ENCODE measurements around the gene TBL1XR1. TPM values are rescaled to one million over a fixed set of nuclear protein-coding genes. Genes with fewer than 3 reads are reported as not detected.

TBL1XR1 gene
- total RNA-seq, 1 experiment from 2014 or later: 175 TPM

DNA sequence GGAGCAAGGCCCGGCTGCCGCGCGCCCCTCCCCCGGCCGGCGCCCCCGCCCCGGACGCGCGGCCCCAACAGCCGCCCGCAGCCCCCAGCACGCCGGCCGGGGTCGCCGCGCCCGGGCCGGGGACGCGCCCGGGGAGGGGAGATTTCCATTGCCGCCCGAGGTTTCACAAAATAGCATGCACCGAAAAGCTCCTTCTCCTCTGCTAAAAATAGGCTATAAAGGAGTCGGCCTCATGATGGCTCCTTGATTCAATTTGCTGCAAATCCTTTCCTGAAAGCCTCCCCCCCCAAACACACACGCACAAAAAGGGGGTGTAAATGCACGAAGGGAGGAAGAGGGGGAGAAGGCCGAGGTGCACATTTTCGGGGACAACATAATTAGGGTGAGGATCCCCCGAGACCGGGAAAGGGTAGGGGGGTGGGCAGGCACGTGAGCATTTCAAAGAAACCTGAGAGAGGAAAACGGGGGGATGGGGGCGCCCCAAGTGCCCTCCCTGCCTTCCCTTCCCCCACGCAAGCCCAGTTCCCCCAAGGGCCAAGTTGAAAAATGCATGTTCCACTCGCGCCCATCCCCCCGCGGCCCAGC is 734 bp downstream of the TBL1XR1 start:
- no peaks in the 10 kb centered on the region for H3K27me3 Mint-ChIP-seq (ENCODE audit: low read depth)

More for the DNA sequence above, 734 bp downstream of the TBL1XR1 start:
- no peaks in the 10 kb centered on the region; a peak in 2 of 5 replicates for H3K9me3 Mint-ChIP-seq
- no peak for TF ChIP-seq CTCF (conservative IDR thresholded peaks at IDR 0.05)
- peak overlapping the region; percentile 98 for H2BK5ac ChIP-seq (ENCODE audit: insufficient read length, low read length)
- H3K79me2 ChIP-seq (ENCODE audit: insufficient read depth, low read length): peaks cover 46% of the 10 kb centered on the region; the same call in 1 of the 2 replicates
- H3K27ac ChIP-seq (ENCODE audit: insufficient read length, low read depth, low read length): peak overlapping the region; percentile 99
- H3K4me3 Mint-ChIP-seq: peak overlapping the region; percentile 97 to 98
- H2BK120ac ChIP-seq (ENCODE audit: low read depth, low read length, poor library complexity, severe bottlenecking): peak overlapping the region; percentile 100
- peak overlapping the region; percentile 99 for H4K5ac ChIP-seq (ENCODE audit: insufficient read length, low read depth, low read length)
- no peaks in the 10 kb centered on the region for H3K27me3 ChIP-seq (ENCODE audit: insufficient read depth, low read length)
- no peak overlapping the region for H2BK15ac ChIP-seq (ENCODE audit: low read depth, low read length)
- H2AK5ac ChIP-seq (ENCODE audit: insufficient read length, low read length): peak overlapping the region; percentile 100
- peaks cover 7 to 27% (median 19%) of the 10 kb centered on the region in 3 experiments; a peak in 5 of 7 replicates for H3K36me3 Mint-ChIP-seq (ENCODE audit: insufficient read depth in 1 of 3, low read depth in 3 of 3)
- peak overlapping the region; percentile 99 for H2BK12ac ChIP-seq (ENCODE audit: insufficient read length, low read depth, low read length)
- no peaks in the 10 kb centered on the region for H3K9me3 ChIP-seq (ENCODE audit: control insufficient read depth, low read depth, low read length)
- peak overlapping the region; percentile 99; the same call in 1 of the 2 replicates for H3K4ac ChIP-seq (ENCODE audit: low read depth, low read length)
- DNase-seq: no peak
- no peaks in the 10 kb centered on the region for H4K20me1 ChIP-seq (ENCODE audit: control insufficient read depth, insufficient read depth, insufficient read length)
- H3K9ac ChIP-seq (ENCODE audit: extremely low read depth, insufficient read length, low read length): peak overlapping the region; percentile 100
- no peak overlapping the region for H2BK20ac ChIP-seq (ENCODE audit: low read depth, low read length, poor library complexity, severe bottlenecking)
- H3K4me2 ChIP-seq (ENCODE audit: insufficient read depth, insufficient read length, low read length): peak overlapping the region; percentile 97
- H3T11ph ChIP-seq (ENCODE audit: low read length): peak overlapping the region; percentile 98
- H3K27ac Mint-ChIP-seq: peak overlapping the region; percentile 98 to 100 (median 100)
- peak overlapping the region; percentile 97 for H3K14ac ChIP-seq (ENCODE audit: insufficient read depth, low read length)
- no peak overlapping the region for H2AFZ ChIP-seq (ENCODE audit: low read length)
- H4K8ac ChIP-seq (replicated peaks; ENCODE audit: insufficient read length, low read depth, low read length): no peak overlapping the region
- peaks cover 3% of the 10 kb centered on the region for H3K23me2 ChIP-seq (ENCODE audit: insufficient read length, low read depth, low read length, poor library complexity, severe bottlenecking)
- peaks cover 51 to 54% of the 10 kb centered on the region in 2 experiments for H3K4me1 Mint-ChIP-seq
- H3K79me1 ChIP-seq (ENCODE audit: insufficient read depth, low read depth, low read length, poor library complexity, severe bottlenecking): no peaks in the 10 kb centered on the region
- H3K18ac ChIP-seq (ENCODE audit: insufficient read length, low read depth, low read length): peak overlapping the region; percentile 98
- WGBS (ENCODE audit: extremely low coverage, insufficient read length, low lambda C conversion rate): no CpG with 5 or more reads among the region's 43 CpGs
- peaks cover 9% of the 10 kb centered on the region; the same call in 1 of the 2 replicates for H3K4me1 ChIP-seq (ENCODE audit: insufficient read depth, low read length)
- peak overlapping the region; percentile 94 for H4K91ac ChIP-seq (ENCODE audit: insufficient read length, low read depth, low read length)
- H3K56ac ChIP-seq (ENCODE audit: insufficient read length, low read depth, low read length): peak overlapping the region; percentile 99
- H3K23ac ChIP-seq (ENCODE audit: insufficient read length, low read depth, low read length): peak overlapping the region; percentile 100

Measured in H9 (cell line).